Islet precursor cell (in vitro differentiated cells): ENCODE results near the gene FEV.
A peak's percentile ranks its signal among the peaks of the same experiment; 100 is the strongest.

Experiments
- DNase-seq: peaks from one replicate; pipeline ENCODE4 v3.0.0-alpha.2; 2018

The FEV gene

GRCh38 chr2:219016721-219017120 lies 31.7 kb upstream of the FEV start:
- DNase-seq, result no peak

DNA sequence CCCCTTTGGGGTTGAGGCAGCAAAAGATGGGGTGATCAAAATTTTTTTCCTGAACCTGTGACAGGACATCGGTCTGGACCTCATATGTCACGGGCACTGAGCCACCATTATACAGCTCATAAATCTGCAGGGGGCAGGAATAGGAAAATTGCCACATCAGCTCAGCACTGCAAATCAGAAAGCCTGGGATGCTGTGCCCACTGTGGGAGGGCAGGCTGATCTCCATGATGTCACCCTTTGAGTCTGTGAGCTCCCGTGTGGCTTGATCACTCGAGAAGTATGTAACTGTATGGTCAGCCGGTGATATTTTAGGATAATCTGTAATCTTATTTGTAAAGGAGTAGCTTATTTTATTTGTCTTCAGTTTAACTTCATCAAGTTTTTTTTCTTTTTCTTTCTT lies 25.9 kb upstream of the FEV start:
- DNase-seq, result no peak

GRCh38 chr2:219010162-219010756 lies 25.3 kb upstream of the FEV start:
- DNase-seq, result no peak

GRCh38 chr2:219009294-219009693 lies 24.3 kb upstream of the FEV start:
- no peak for DNase-seq

- DNase-seq, result no peak
Measured at GRCh38 chr2:219003979-219004378, 19.0 kb upstream of the FEV start.

DNA sequence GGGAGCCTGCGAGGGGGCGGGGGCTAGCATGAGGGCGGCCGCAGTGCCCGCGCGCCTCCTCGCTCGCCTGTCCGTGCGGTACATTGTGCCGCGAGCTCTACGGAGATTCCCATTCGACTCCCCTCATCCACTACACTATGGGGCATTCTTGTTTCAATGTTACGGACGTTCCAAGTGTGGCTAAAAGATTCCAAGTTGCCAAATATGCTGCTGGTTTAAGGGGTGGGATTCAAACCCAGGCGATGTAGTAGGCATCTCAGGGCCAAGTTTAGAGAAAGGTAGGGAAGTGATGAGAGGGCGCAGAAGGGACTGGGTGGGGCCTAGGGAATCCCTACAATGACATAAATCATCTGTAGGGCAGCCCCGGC lies 18.3 kb upstream of the FEV start:
- no peak for DNase-seq

DNA sequence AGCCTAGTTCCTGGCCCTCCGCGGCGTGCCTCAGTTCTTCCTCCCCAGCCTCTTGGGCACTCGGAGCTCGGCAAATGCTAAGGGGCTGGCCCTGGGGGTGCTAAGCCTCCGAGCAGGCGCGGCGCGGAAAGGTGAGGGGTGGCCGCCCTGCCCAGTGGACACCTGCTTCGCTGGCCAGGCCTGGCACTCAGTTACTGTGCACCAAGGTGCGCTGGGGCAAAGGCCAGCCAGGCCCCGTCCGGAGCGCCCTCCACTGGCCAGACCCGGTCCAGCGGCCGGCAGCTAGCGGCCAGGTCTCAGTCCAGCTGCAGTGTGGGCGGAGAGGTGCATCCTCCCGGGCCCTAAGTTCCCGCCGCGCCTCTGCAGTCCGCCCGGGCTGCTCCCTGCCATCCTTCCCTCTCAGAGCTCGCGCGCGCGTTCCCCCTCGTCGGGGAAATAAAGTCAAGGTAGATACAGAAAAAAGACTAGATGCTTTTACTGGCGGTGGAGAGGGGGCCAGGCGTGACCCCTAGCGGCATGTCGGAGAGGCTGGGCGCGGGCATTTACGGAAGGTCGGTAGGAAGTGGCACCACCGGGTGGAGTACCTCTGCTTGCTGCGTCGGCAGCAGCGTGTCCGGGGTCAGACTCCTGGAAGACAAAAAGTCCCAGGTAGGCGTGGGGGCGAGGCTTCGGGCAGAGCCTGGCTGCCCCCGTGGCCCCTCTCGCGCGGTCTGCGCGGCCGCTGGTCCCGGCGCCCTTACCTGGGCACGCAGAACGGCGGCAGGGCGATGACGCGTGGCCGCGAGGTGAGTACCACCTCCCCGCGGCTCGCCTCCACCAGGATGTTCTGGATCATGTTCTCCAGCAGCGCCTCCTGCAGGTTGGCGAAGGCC lies 17.6 kb upstream of the FEV start:
- peak; percentile 91 for DNase-seq

DNA sequence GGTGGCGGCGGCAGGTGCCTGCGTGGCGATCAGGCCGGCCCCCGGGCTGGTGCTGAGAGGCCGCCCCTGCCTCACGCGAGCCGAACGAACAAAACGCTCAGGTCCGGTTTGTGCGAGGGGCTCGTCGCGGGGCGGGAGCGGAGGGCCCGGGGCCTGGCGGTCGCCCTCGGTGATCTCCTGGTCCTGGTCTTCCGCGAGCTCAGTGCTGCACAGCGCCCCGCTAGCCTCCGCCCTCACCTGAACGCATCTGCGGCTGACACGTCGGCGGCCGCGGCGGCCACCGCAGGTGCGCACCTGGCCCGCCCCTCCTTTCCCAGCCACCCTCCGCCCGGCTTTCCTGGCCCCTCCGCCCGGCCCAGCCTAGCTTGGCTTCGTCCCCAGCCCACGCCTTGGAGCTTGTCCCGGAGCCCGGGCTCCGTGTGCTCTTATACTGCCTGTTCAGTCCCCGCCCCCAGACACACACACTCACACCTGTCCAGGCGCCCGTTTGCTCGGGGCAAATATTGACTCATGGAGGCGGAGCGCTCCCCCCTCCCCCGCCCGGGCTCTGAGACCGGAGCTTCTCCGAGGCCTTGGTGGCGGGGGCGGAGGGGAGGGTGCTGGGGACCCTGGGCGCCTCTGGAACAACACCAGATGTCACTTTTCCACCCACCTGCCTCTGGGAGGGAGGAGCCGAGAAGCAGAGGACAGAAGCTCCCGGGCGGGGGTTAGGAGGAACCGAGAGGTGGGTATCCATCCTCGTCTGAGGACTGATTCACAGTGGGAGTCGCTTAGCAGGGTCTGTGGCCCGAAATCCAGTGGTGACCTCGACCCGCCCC lies 16.8 kb upstream of the FEV start:
- DNase-seq, result peak; percentile 72

DNA sequence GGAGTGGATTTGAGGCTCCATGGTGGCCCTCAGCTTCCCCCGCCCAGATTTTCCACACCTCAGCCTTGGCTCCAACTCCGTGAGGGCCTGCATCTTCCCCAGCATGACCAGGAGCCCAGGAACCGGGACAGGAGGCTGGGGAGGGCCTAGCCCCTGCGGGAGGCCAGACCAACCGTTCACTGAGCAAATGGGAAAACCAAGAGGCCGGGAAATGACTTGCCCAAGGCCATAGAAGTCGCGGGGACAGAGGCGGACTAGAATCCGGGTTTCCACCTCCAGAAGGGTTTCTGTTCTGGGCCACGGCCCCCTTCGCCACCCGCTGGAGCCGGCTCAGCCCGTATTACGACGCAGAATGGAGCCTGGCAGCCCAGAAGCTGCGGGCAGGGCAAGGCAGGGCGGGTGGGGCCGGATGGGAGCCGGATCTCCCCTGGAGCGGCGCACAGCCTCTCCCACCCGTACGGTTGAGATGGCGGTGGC lies 16.2 kb upstream of the FEV start:
- DNase-seq, result no peak

DNA sequence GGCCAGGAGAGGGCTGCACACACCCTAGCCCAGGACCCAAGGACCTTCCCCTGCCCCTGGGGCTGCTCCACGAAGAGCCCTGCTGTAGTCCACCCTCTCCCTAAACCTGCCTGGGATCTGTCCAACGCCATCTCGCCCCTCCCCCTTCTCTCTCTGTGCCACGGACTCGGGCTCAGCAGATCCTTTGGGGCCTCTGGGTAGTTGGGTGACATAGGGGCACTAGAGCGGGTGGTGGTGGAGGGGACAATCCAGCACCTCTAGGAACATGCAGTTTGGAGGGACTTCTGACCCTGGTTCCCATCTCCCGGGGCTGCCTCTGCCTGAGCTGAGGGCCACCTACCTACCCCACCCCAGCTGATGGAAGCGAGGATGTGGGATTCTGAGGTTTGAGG lies 15.6 kb upstream of the FEV start:
- no peak for DNase-seq

DNA sequence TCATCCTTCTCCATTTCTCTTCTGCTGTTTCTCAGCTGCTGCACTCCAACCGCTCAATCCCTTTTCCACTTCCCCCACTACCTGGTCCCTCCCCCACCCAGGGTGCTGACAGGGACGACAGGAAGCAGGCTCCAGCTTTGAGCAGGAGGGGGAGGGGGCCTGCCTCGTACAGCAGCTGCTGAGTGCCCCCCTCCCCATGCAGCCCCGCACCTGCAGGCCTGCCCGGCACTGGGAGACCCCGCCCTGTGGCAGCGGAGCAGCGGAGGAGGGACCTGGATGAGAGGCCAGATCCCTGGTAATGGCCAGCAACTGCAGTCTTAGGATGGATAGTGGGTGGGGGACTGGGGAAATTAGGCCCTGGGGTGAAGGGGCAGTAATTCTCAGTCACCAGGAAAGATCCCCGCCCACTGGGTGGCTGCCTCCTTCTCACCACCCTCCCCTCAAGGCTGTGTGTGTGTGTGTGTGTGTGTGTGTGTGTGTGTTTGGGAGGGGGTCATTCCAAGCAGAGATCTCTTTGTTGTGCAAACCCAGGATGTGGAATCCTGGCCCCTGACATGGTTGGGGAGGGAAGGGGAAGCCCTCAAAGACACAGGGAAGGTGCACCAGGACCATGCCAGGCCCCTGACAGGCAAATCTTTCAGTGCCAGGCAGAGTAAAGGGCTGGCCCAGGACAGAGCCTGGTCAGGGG lies 15.0 kb upstream of the FEV start:
- peak; percentile 70 for DNase-seq

- no peak for DNase-seq
Measured at GRCh38 chr2:218999021-218999880, 14.3 kb upstream of the FEV start.

DNA sequence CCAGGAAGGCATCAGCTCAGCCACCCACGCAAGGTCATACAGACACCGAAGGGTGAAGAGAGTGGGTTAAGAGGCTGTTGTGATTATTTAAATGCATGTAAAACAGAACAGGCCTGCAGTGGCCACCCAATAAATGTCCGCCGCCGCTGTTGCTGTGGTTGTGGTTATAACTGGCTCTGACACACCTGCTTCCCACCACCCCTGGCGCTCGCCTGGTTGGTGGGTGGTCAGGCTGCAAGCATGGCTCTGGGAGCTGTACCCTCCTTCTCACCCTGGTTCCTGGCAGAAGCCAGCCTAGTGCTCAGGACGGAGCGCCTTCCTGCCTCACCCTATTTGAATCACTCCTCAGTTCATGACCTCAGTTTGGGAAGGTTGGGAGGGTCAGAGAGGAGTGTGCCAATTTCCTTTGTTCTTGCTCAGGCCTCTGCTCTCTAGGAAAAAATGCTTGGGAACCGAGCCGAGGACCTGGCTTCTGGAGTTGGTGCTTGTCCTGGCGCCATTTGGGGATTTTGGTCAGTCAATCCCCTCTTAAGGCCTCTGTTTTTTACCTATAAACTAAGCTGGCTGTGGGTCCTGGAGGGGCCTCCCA lies 13.5 kb upstream of the FEV start:
- no peak for DNase-seq

GRCh38 chr2:218997731-218998130 lies 12.7 kb upstream of the FEV start:
- DNase-seq, result no peak

GRCh38 chr2:218996937-218997336 lies 12.0 kb upstream of the FEV start:
- DNase-seq, result no peak

DNA sequence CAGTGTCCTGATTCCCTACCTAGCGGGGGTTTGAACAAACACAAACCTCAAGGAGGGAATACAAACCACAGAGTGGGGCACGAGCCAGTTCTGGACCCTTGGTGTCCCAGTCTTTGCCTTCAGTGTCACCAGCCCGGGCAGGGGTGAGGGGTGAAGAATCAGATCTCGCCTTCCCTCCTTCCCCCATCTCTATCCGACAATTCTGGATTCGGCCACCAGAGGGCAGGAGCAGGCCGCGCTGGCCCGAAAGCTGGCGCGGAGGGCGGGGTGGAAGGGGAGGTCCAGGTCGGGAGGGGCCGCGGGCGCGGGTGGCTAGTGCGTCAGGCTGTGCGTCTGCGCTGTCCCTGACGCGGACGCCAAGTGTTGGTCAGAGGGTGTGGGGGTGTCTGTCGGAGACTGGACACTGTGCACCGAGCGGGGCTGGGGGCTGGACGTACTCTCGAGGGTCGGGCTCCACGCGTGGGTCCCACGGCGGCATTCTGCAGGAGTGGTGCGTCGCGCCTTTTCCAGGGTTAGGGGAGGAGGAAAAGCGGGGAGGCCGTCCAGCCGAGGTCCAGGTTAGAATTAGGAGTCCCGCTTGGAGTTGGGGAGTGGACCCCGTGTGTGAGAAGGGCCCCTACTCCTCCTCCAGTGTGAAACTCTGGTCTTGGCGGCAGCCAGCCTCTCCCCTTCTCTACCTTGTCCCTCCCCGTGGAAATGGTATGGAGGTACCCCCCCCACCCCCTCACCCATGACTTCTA lies 11.2 kb upstream of the FEV start:
- peak; percentile 92 for DNase-seq

GRCh38 chr2:218995561-218995960 lies 10.6 kb upstream of the FEV start:
- no peak for DNase-seq

DNA sequence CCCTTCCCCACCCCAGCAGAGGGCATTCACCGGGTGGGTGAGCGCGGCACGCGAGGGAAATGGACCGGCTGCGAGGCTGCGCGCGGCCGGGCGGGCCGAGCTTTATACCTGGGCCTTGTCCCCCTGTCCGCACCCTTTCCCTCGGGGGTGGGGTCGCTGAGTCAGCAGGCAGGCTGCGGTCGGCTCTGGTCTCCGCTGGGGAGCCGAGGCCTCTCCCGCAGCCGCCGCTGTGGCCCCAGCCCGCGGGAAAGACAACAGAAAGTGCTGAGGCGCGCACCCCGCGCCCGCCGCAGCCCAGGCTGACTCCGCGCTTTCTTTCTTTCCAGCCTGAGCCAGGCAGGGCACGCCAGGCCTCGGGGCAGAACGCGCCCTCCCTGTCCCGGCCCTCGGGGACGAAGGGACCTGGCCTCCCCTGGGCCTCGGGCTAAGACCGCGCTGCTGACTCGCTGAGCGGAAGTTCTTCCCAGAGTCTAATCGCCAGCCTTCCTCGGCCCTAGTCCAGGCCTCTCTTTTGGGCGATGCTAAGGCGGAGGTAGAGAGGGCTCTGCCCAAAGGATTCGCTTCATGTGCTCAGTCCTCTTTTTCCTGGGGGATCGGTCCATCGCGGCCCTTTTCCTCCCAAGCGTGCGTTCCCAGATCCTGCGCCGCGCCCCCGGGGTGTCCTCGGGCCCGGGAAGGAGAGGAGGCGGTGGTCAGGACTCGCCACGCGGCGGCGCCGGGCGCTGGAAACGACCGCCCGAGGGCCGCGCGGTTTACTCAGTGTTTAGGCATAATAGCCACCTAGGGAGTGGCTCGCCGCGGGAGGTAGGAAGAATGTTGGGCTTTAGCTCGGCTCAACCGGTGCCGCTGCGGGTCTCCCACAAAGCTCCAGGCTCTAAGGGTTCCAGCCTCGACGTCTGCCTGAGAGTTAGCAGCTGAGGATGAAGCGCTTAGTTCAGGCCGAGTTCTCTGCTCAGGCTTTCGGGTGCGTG lies 8.6 kb upstream of the FEV start, which contains the start of gene CRYBA2:
CRYBA2 (minus strand) TSS at position 78 of the 971 bp plus-strand sequence. CDS start 246 bp downstream, outside the sequence.
- DNase-seq, result peak; percentile 75

DNA sequence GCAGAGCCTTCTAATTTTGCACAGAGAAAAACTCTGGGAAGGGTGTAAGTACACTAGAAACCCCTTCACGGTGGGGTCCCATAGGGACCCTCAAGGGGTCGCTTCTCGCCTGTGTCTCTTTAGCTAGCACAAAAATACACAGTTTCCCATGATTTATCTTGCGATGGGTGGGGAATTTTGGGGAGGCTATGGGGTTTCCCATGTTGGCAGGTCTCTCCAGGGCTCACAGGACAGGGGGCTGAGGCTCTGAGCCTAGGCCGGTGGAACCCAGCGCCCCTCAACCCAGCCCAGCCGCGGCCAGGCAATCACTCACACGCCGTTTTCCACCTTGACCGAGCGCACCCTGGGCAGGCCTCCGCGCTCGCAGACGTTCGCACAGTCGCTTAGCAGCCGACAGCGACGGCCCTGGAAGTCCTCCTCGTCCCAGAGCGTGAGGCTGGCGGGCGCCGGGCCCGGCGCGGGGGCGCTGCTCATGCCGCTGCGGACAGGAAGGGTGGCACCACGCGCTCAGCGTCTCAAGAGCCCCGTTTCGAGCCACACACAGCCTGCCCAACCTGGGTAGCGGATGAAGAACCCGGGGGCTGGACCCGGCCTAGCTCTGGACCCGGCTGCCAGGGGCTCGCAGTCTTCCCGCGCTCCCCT lies 7.8 kb upstream of the FEV start:
- no peak for DNase-seq
